ENCODE results near the gene CCDC192.

DNA sequence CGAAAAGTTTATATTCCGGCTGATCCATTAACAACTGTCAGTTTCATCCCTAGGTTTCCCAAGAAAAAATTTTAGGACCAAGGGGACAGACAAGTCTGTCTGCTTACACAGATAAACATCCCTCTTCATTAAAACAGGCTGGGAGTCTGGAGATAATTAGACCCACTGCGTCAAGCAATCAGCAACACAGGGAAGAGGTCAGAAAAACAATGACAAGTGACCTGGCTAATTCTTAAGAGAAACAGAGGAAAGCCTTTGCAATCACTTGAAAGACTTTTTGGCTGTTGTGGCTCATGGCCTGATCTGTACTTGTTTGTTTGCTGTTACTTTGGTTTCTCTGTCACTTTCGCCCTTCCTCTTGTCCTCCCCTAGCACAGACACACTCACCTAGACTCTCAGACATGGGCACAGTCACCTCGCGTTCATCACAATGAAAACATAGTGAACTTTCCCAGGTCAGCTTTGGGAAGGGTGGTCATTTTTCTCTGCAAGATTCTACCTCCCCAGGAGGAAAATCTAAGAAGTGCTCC lies 2.9 kb upstream of the CCDC192 start:
- TF ChIP-seq POLR2A (IDR thresholded peaks at IDR 0.05): no peak
- TF ChIP-seq, protein P1, sequence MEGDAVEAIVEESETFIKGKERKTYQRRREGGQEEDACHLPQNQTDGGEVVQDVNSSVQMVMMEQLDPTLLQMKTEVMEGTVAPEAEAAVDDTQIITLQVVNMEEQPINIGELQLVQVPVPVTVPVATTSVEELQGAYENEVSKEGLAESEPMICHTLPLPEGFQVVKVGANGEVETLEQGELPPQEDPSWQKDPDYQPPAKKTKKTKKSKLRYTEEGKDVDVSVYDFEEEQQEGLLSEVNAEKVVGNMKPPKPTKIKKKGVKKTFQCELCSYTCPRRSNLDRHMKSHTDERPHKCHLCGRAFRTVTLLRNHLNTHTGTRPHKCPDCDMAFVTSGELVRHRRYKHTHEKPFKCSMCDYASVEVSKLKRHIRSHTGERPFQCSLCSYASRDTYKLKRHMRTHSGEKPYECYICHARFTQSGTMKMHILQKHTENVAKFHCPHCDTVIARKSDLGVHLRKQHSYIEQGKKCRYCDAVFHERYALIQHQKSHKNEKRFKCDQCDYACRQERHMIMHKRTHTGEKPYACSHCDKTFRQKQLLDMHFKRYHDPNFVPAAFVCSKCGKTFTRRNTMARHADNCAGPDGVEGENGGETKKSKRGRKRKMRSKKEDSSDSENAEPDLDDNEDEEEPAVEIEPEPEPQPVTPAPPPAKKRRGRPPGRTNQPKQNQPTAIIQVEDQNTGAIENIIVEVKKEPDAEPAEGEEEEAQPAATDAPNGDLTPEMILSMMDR (IDR thresholded peaks at IDR 0.05): no peak

All from transverse colon (tissue), 3 donors.